WERI-Rb-1 (cell line): ENCODE measurements around the gene CNTF.

ENCODE experiments used
- DNase-seq: peaks from one replicate; pipeline ENCODE4 v3.0.0-alpha.2; 2020
- H3K27ac ChIP-seq: fragments of 250-450 bp; sonication (Bioruptor Pico); 2 replicates; pipeline ENCODE4 v1.5.1; 2020; ENCODE audit warnings: mild to moderate bottlenecking, moderate library complexity
- H3K27me3 ChIP-seq: fragments of 250-450 bp; sonication (Bioruptor Pico); 2 replicates; pipeline ENCODE4 v1.5.1; 2021; ENCODE audit warnings: mild to moderate bottlenecking, low read depth, moderate library complexity; ENCODE audit not compliant: insufficient read depth, severe bottlenecking
- H3K36me3 ChIP-seq: fragments of 250-450 bp; sonication (Bioruptor Pico); 2 replicates; pipeline ENCODE4 v1.5.1; 2020; ENCODE audit warnings: mild to moderate bottlenecking, moderate library complexity
- H3K4me3 ChIP-seq: 2 replicates; pipeline ENCODE4 v1.5.1; 2011; ENCODE audit warnings: low read depth, mild to moderate bottlenecking, control low read depth, low read length
- H3K9me3 ChIP-seq: fragments of 250-450 bp; sonication (Bioruptor Pico); 2 replicates; pipeline ENCODE4 v1.5.1; 2021; ENCODE audit warnings: mild to moderate bottlenecking, moderate library complexity; ENCODE audit not compliant: severe bottlenecking
- CTCF ChIP-seq: IDR thresholded peaks from 2 replicates; pipeline ENCODE4 v1.5.1; 2011; ENCODE audit warnings: low read depth, mild to moderate bottlenecking, control low read depth, inconsistent platforms, low read length

Gene CNTF

GRCh38 chr11:58650496-58650895, 28.0 kb downstream of the CNTF start:
- TF ChIP-seq CTCF = no peak
- peaks cover 11% of the 10 kb centered on the region for H3K27me3 ChIP-seq
- H3K9me3 ChIP-seq = peaks cover 4% of the 10 kb centered on the region
- no peak overlapping the region for H3K4me3 ChIP-seq
- H3K36me3 ChIP-seq = no peaks in the 10 kb centered on the region
- H3K27ac ChIP-seq = no peak overlapping the region
- no peak for DNase-seq

- no peaks in the 10 kb centered on the region for H3K36me3 ChIP-seq
Observed at GRCh38 chr11:58652726-58653280, 30.3 kb downstream of the CNTF start.

GRCh38 chr11:58654079-58654907, 31.8 kb downstream of the CNTF start:
- Histone ChIP-seq H3K36me3 (no peaks in the 10 kb centered on the region), H3K9me3 (no peaks in the 10 kb centered on the region), H3K27me3 (peaks cover 11% of the 10 kb centered on the region), H3K4me3 (no peak overlapping the region), H3K27ac (no peak overlapping the region)
- DNase-seq = peak; percentile 67
- peak; percentile 89 for TF ChIP-seq CTCF

More at GRCh38 chr11:58652726-58653280, 30.3 kb downstream of the CNTF start:
- no peak for DNase-seq
- Histone ChIP-seq H3K4me3 (no peak overlapping the region), H3K9me3 (no peaks in the 10 kb centered on the region), H3K27ac (no peak overlapping the region), H3K27me3 (peaks cover 11% of the 10 kb centered on the region)
- TF ChIP-seq CTCF = no peak

- Histone ChIP-seq H3K9me3 (no peaks in the 10 kb centered on the region), H3K27ac (no peak overlapping the region), H3K36me3 (no peaks in the 10 kb centered on the region), H3K27me3 (peaks cover 6% of the 10 kb centered on the region), H3K4me3 (no peak overlapping the region)
- TF ChIP-seq CTCF = no peak
- no peak for DNase-seq
Observed at GRCh38 chr11:58654908-58655296, 32.4 kb downstream of the CNTF start.

- peaks cover 5% of the 10 kb centered on the region for H3K27me3 ChIP-seq
- H3K9me3 ChIP-seq = no peaks in the 10 kb centered on the region
- no peak overlapping the region for H3K4me3 ChIP-seq
- no peak for DNase-seq
- no peaks in the 10 kb centered on the region for H3K36me3 ChIP-seq
- TF ChIP-seq CTCF = no peak
- no peak overlapping the region for H3K27ac ChIP-seq
Observed at GRCh38 chr11:58656348-58656747, 33.9 kb downstream of the CNTF start.
